Endodermal cell (in vitro differentiated cells): Measurements from ENCODE around the gene PIAS4. TPM values are rescaled to one million over a fixed set of nuclear protein-coding genes. Genes with fewer than 3 reads are reported as not detected.

Source experiments
- DNase-seq: peaks from one replicate; pipeline ENCODE4 v3.0.0-alpha.2; 2017
- H3K27ac ChIP-seq: 2 replicates; pipeline ENCODE4 v1.5.1; 2013; ENCODE audit warnings: mild to moderate bottlenecking, low read depth, low read length, moderate library complexity
- H3K27me3 ChIP-seq: 2 replicates; pipeline ENCODE4 v1.6.1; 2013; ENCODE audit warnings: mild to moderate bottlenecking, low read length, moderate library complexity; ENCODE audit not compliant: insufficient read depth, control insufficient read depth, poor library complexity, severe bottlenecking
- H3K36me3 ChIP-seq: 2 replicates; pipeline ENCODE4 v1.7.0; 2013; ENCODE audit warnings: mild to moderate bottlenecking, low read length, moderate library complexity; ENCODE audit not compliant: control insufficient read depth, insufficient read depth
- H3K4me1 ChIP-seq: one replicate; pipeline ENCODE4 v1.7.0; 2013; ENCODE audit warnings: low read length; ENCODE audit not compliant: control insufficient read depth, insufficient read depth
- H3K4me3 ChIP-seq: 2 replicates; pipeline ENCODE4 v1.5.1; 2013; ENCODE audit warnings: mild to moderate bottlenecking, low read length, moderate library complexity
- H3K9ac ChIP-seq: 2 replicates; pipeline ENCODE4 v1.6.1; 2013; ENCODE audit warnings: mild to moderate bottlenecking, low read length, moderate library complexity; ENCODE audit not compliant: poor library complexity, severe bottlenecking; ENCODE audit errors: extremely low read depth
- H3K9me3 ChIP-seq: 2 replicates; pipeline ENCODE4 v1.6.1; 2013; ENCODE audit warnings: mild to moderate bottlenecking, low read length, moderate library complexity; ENCODE audit not compliant: control insufficient read depth
- H3K27ac Mint-ChIP-seq: 2 replicates; pipeline ENCODE4 v1.8.0; 2020; ENCODE audit warnings: mixed read lengths
- H3K27me3 Mint-ChIP-seq: 2 replicates; pipeline ENCODE4 v1.8.0; 2021; ENCODE audit warnings: mild to moderate bottlenecking, mixed read lengths; ENCODE audit not compliant: insufficient read depth
- H3K36me3 Mint-ChIP-seq: 2 replicates; pipeline ENCODE4 v1.8.0; 2020; ENCODE audit warnings: low read depth, mixed read lengths
- H3K4me1 Mint-ChIP-seq: 2 replicates; pipeline ENCODE4 v1.8.0; 2020; ENCODE audit warnings: mixed read lengths
- H3K4me3 Mint-ChIP-seq: 2 replicates; pipeline ENCODE4 v1.8.0; 2020; ENCODE audit warnings: mild to moderate bottlenecking, moderate library complexity, mixed read lengths
- H3K9me3 Mint-ChIP-seq: 2 replicates; pipeline ENCODE4 v1.8.0; 2020; ENCODE audit warnings: mild to moderate bottlenecking, mixed read lengths
- WGBS, 2 experiments: methylation state at CpG; one replicate each; pipeline versions ENCODE4 v1.1.5 to v1.1.7; 2013; ENCODE audit warnings: missing lambda C conversion rate in 2 of 2, mixed read lengths in 1 of 2; ENCODE audit not compliant: insufficient coverage in 1 of 2, insufficient read length in 1 of 2; 5-methylcytosine and 5-hydroxymethylcytosine counted together
- total RNA-seq, 2 donors: library from RNA; stranded (reverse); fragmentation: NEBNext Ultra II Directional in 1 of 2; extraction: Animal tissue kit (Norgen Biotek cat#: 25700) in 1 of 2; gene quantifications; 2 replicates in 1 of 2; 3 replicates in 1 of 2; pipeline ENCODE4 v1.2.1, GENCODE V29; 2021
- TF ChIP-seq, protein P1 (sequence below): fragments of 200-600 bp; sonication (generic); conservative IDR thresholded peaks from 2 replicates; pipeline ENCODE4 v1.5.0; 2021; ENCODE audit warnings: antibody characterized with exemption, mild to moderate bottlenecking

Gene PIAS4
- total RNA-seq, 2 donors from 2014 or later: 57.5 to 58.1 TPM

DNA sequence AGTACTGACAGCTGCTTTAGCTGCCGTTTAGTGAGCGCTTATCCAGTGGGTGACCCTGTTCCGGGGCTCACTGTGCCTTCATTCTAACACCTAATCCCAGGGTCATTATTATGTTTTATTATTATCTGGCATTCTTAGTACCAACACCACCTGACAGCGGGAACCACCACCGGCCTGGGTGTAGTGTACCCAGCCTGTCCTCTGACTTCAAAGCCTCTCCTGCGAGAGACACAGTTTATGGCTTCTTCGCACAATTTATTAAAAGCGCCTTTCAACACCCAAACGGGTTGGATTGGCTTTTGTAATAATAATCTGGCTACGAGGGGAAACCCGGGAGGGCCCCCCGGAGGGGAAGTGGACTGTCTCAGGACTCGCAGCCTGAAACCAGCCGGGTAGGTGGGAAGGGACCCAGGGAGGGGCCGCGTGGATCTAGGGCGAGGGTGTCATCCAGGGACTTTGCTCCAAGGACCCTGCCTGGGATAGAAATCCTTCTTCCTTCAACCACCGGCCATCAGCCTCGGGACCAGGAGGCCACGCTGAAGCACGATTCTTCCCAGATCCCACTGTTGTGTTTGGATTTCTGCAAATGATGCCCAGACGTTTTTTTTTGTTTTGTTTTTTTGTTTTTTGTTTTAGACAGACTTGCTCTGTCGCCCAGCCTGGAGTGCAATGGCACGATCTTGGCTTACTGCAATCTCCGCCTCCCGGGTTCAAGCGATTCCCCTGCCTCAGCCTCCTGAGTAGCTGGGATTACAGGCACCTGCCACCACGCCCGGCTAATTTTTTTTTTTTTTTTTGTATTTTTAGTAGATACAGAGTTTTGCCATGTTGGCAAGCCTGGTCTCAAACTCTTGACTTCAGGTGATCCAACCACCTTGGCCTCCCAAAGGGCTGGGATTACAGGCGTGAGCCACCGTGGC lies 60.8 kb downstream of the PIAS4 start:
- H3K9ac ChIP-seq: no peak overlapping the region
- no peak overlapping the region for H3K4me3 ChIP-seq
- H3K27ac ChIP-seq: no peak overlapping the region
- H3K36me3 Mint-ChIP-seq: peaks cover 2% of the 10 kb centered on the region
- no peaks in the 10 kb centered on the region for H3K9me3 Mint-ChIP-seq
- H3K36me3 ChIP-seq: peaks cover 1% of the 10 kb centered on the region
- DNase-seq: peak; percentile 55
- H3K27me3 Mint-ChIP-seq: peaks cover 20% of the 10 kb centered on the region
- WGBS, 2 experiments: 42 to 47% methylated on average over 18 to 29 of the region's 31 CpGs
- peak overlapping the region; percentile 45 for H3K4me3 Mint-ChIP-seq
- no peaks in the 10 kb centered on the region for H3K9me3 ChIP-seq
- H3K4me1 ChIP-seq: no peaks in the 10 kb centered on the region
- peaks cover 26% of the 10 kb centered on the region for H3K27me3 ChIP-seq
- TF ChIP-seq, protein P1, sequence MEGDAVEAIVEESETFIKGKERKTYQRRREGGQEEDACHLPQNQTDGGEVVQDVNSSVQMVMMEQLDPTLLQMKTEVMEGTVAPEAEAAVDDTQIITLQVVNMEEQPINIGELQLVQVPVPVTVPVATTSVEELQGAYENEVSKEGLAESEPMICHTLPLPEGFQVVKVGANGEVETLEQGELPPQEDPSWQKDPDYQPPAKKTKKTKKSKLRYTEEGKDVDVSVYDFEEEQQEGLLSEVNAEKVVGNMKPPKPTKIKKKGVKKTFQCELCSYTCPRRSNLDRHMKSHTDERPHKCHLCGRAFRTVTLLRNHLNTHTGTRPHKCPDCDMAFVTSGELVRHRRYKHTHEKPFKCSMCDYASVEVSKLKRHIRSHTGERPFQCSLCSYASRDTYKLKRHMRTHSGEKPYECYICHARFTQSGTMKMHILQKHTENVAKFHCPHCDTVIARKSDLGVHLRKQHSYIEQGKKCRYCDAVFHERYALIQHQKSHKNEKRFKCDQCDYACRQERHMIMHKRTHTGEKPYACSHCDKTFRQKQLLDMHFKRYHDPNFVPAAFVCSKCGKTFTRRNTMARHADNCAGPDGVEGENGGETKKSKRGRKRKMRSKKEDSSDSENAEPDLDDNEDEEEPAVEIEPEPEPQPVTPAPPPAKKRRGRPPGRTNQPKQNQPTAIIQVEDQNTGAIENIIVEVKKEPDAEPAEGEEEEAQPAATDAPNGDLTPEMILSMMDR: no peak
- H3K27ac Mint-ChIP-seq: peak overlapping the region; percentile 55
- H3K4me1 Mint-ChIP-seq: peaks cover 3% of the 10 kb centered on the region

DNA sequence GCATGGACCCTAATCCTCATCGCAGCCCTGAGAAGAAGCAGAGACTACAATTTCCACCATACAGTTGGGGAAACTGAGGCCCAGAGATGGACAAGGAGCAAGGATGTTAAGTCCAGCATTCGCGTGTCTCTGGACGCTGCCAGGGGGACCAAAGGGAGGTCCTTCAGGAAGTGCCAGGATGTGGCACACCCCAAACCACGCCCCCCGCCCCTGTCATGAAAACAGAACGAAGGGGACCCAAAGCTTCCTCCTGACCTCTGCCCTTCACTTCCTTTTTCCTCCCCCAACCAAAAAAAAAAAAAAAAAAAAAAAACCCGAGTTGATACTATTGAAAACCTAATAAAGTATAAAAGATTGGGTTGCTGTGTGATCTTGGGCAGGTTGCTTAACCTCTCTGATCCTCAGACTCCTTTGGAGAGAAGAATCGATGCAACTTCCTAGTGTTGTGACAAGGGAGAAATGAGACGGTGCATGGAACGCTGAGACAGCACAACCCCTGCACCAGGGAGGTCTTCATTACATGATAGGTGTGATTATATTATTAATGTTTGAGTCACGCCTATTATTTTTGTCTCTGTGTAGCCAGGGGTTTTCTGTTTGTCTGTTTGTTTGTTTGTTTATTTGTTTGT lies 61.9 kb downstream of the PIAS4 start:
- no peaks in the 10 kb centered on the region for H3K36me3 ChIP-seq
- no peak overlapping the region for H3K27ac ChIP-seq
- peaks cover 26% of the 10 kb centered on the region for H3K27me3 ChIP-seq
- Mint-ChIP-seq H3K27me3 (peaks cover 20% of the 10 kb centered on the region), H3K4me3 (no peak overlapping the region), H3K36me3 (no peaks in the 10 kb centered on the region), H3K27ac (no peak overlapping the region), H3K4me1 (no peaks in the 10 kb centered on the region), H3K9me3 (no peaks in the 10 kb centered on the region)
- peak; percentile 50 for DNase-seq
- TF ChIP-seq, protein P1: no peak
- H3K4me3 ChIP-seq: no peak overlapping the region
- no peak overlapping the region for H3K9ac ChIP-seq
- no peaks in the 10 kb centered on the region for H3K4me1 ChIP-seq
- WGBS, 2 experiments: 71 to 72% methylated on average over 8 to 12 of the region's 12 CpGs
- H3K9me3 ChIP-seq: no peaks in the 10 kb centered on the region

DNA sequence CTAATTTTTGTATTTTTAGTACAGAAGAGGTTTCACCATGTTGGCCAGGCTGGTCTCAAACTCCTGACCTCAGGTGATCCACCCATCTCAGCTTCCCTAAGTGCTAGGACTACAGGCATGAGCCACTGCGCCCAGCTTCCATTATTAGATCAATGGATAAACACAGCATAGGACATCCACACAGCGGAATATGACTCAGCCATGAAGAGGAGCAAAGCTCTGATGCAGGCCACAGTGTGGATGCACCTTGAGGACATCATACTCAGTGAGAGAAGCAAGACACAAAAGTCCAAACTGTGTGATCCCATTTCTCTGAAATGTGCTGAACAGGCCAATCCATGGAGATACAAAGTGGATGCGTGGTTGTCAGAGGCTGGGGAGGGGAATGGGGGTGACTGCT lies 64.1 kb downstream of the PIAS4 start:
- H3K27ac Mint-ChIP-seq: no peak overlapping the region
- WGBS, 2 experiments: 97 to 100% methylated on average over 3 of the region's 3 CpGs

More for the DNA sequence above, 64.1 kb downstream of the PIAS4 start:
- no peak overlapping the region for H3K4me3 Mint-ChIP-seq
- no peaks in the 10 kb centered on the region for H3K9me3 Mint-ChIP-seq
- TF ChIP-seq, protein P1: no peak
- no peak for DNase-seq
- no peaks in the 10 kb centered on the region for H3K36me3 ChIP-seq
- H3K4me1 ChIP-seq: no peaks in the 10 kb centered on the region
- H3K9me3 ChIP-seq: no peaks in the 10 kb centered on the region
- H3K27ac ChIP-seq: no peak overlapping the region
- H3K4me3 ChIP-seq: no peak overlapping the region
- H3K27me3 Mint-ChIP-seq: peaks cover 20% of the 10 kb centered on the region
- H3K27me3 ChIP-seq: peaks cover 26% of the 10 kb centered on the region
- H3K36me3 Mint-ChIP-seq: no peaks in the 10 kb centered on the region
- H3K4me1 Mint-ChIP-seq: no peaks in the 10 kb centered on the region
- no peak overlapping the region for H3K9ac ChIP-seq
